Right lobe of liver (tissue), 4 donors: ENCODE measurements around the gene TSC22D4.

Experiments
- CTCF ChIP-seq, 4 donors: fragments of 200-600 bp in 3 of 4; fragments of 450-650 bp in 1 of 4; IDR thresholded peaks; one replicate each; pipeline versions ENCODE4 v1.5.1 to v1.8.0; 2016 to 2022; ENCODE audit warnings: antibody characterized with exemption in 4 of 4, mild to moderate bottlenecking in 2 of 4
- POLR2A ChIP-seq: fragments of 450-650 bp; IDR thresholded peaks from one replicate; pipeline ENCODE4 v1.6.1; 2017; ENCODE audit warnings: antibody characterized with exemption, mild to moderate bottlenecking
- donor health status: DM: no; HTN: no; CAD: no.
- donor health status: DM: no; HTN: no; CAD: no.
- donor health status: DM: no; HTN: yes; CAD: no.

GRCh38 chr7:100476903-100477870 lies 1.8 kb downstream of the TSC22D4 start:
- peak in 1 of 4 donors; percentile 6 for TF ChIP-seq CTCF (IDR thresholded peaks at IDR 0.05)
- no peak for TF ChIP-seq POLR2A
